NCI-H82 (cell line): ENCODE results near the gene GAB2.
A peak's percentile ranks its signal among the peaks of the same experiment; 100 is the strongest.

Source experiments
- DNase-seq: peaks from one replicate; lab custom pipeline; 2025; lab: John Stamatoyannopoulos, UW

Gene GAB2

GRCh38 chr11:78341841-78342240 lies 75.8 kb downstream of the GAB2 start:
- DNase-seq, result no peak

GRCh38 chr11:78340530-78340929 lies 77.1 kb downstream of the GAB2 start:
- DNase-seq, result no peak

- DNase-seq, result no peak
These were observed 77.7 kb downstream of the GAB2 start for GRCh38 chr11:78339945-78340344.

- peak; percentile 29 for DNase-seq
These were observed 78.1 kb downstream of the GAB2 start for GRCh38 chr11:78339483-78339882.

GRCh38 chr11:78338702-78339101 lies 78.9 kb downstream of the GAB2 start:
- no peak for DNase-seq

- DNase-seq, result peak; percentile 14
These were observed 79.5 kb downstream of the GAB2 start for GRCh38 chr11:78338138-78338537.

- no peak for DNase-seq
These were observed 80.1 kb downstream of the GAB2 start for GRCh38 chr11:78337554-78337924.

GRCh38 chr11:78336877-78337553 lies 80.6 kb downstream of the GAB2 start:
- no peak for DNase-seq

- no peak for DNase-seq
These were observed 83.5 kb downstream of the GAB2 start for GRCh38 chr11:78334109-78334508.

GRCh38 chr11:78332872-78333271 lies 84.7 kb downstream of the GAB2 start:
- no peak for DNase-seq

- DNase-seq, result no peak
These were observed 85.3 kb downstream of the GAB2 start for GRCh38 chr11:78332174-78332866.

GRCh38 chr11:78331711-78332110 lies 85.9 kb downstream of the GAB2 start:
- DNase-seq, result no peak

- no peak for DNase-seq
These were observed 87.3 kb downstream of the GAB2 start for GRCh38 chr11:78330361-78330760.

GRCh38 chr11:78327945-78328344 lies 89.7 kb downstream of the GAB2 start:
- DNase-seq, result no peak

- DNase-seq, result no peak
These were observed 92.3 kb downstream of the GAB2 start for GRCh38 chr11:78325274-78325781.

- no peak for DNase-seq
These were observed 94.3 kb downstream of the GAB2 start for GRCh38 chr11:78323363-78323762.

- DNase-seq, result no peak
These were observed 98.1 kb downstream of the GAB2 start for GRCh38 chr11:78319453-78319955.

- no peak for DNase-seq
These were observed 99.1 kb downstream of the GAB2 start for GRCh38 chr11:78318321-78319114.

GRCh38 chr11:78315724-78316123 lies 101.9 kb downstream of the GAB2 start:
- DNase-seq, result no peak

- DNase-seq, result no peak
These were observed 102.9 kb downstream of the GAB2 start for GRCh38 chr11:78314762-78315161.

GRCh38 chr11:78313898-78314297 lies 103.7 kb downstream of the GAB2 start:
- DNase-seq, result no peak

GRCh38 chr11:78313181-78313795 lies 104.3 kb downstream of the GAB2 start:
- no peak for DNase-seq
